SK-MEL-5 (cell line): ENCODE measurements around the gene GALNT2. TPM values are rescaled to one million over a fixed set of nuclear protein-coding genes. Genes with fewer than 3 reads are reported as not detected.

Experiments used
- DNase-seq: peaks from one replicate; pipeline ENCODE4 v3.0.0-alpha.2; 2016; ENCODE audit warnings: low read depth, low spot score
- in situ Hi-C: cut with HindIII; loops from 2 replicates; pipeline ENCODE4 v1.10.0; 2016; ENCODE audit warnings: low sequenced_read_pairs, high pct_unique_total_duplicates, low pct_unique_long_range_greater_than_20kb
- total RNA-seq: library from RNA; depleted of rRNA; stranded (reverse); fragments of >200 nt; shearing (Covaris generic); gene quantifications from 2 replicates; pipeline ENCODE4 v1.2.3, GENCODE V29; 2014

GALNT2 gene
- total RNA-seq, 1 experiment from 2014 or later: 149 TPM

DNA sequence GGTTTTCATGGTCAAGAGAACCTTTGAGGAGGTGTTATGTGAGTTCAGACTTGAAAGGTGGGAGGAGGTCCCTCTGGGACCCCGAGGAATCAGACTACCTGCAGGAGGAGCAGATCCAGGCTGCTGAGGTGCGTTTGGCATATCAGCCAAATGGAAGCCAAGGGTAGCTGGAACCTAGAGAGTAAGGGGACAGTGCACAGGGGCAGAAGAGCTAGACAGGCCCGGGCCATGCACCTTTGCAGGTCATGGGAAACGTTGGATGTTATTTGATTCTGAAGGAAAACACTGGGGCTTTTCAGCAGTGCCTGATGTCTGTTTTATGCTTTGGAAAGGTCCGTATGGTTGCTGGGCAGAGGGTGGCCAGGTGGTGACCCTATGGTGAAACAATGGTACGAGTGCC is 189.9 kb downstream of the GALNT2 start:
- in situ Hi-C loops: no loop called here
- DNase-seq: no peak

DNA sequence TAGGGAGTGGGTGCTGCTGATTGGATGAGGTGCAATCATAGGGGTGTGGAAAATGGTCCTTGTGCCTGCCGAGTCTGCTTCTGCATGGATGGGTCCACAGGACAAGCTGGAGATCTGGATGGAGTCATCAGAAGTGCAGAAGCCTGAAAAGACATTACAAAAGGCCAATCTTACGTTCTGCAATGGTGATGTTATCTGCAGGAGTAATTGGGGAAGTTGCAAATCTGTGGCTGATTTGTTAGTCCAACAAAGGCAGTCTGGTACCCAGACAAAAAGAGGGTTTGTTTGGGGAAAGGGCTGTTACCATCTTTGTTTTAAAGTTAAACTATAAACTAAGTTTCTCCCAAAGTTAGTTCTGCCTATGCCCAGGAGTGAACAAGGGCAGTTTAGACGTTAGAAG is 192.6 kb downstream of the GALNT2 start:
- no peak for DNase-seq
- in situ Hi-C loops: no loop called here

DNA sequence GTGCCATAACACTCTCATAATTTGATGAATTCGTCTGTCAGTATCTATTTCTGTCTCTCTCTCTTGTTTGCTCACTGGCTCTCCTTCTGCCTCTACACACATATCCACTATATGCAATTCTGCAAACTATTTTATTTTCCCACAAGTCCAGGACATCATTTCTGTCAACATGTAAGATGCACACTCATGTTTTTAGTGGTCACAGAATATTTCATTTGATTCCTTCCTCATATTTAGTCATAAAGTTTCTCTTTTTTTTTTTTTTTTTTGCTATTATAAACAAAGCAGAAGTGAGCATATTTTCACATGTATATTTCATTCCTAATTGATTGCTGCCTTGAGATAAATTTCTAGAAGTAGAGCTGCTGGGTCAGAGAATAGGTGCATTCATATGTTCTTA is 193.8 kb downstream of the GALNT2 start:
- in situ Hi-C loops: no loop called here
- DNase-seq: no peak

DNA sequence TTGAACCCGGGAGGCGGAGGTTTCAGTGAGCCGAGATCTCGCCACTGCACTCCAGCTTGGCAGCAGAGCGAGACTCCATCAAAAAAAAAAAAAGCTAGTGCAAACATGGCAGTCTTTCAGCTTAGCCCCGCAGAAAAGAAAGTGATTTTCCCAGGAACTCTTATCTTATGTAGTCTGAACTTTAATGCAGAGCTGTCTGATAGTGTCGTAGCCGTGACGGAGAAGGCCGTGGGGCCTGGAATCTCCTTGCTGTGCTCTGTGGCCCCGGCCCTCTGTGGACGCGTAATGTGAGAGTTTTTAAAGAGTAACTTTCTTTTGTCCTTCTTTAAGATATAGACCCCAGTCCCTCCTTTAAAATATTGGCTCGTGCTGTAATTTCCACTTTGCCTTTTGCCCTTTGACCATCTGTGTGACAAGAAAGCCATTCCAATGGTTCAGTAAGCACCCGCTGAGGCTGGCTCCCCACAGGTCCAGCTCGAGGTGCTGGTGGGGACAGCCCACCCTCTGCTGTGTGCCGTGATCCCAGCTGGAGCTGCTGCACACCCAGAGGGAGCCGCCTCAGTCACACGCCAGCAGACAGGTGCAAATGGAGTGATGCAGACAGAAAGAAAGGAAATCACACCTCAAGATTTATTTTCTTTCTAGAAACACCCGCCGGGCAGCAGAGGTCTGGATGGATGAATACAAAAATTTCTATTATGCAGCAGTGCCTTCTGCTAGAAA is 195.1 kb downstream of the GALNT2 start:
- in situ Hi-C loops: no loop called here
- DNase-seq: no peak

DNA sequence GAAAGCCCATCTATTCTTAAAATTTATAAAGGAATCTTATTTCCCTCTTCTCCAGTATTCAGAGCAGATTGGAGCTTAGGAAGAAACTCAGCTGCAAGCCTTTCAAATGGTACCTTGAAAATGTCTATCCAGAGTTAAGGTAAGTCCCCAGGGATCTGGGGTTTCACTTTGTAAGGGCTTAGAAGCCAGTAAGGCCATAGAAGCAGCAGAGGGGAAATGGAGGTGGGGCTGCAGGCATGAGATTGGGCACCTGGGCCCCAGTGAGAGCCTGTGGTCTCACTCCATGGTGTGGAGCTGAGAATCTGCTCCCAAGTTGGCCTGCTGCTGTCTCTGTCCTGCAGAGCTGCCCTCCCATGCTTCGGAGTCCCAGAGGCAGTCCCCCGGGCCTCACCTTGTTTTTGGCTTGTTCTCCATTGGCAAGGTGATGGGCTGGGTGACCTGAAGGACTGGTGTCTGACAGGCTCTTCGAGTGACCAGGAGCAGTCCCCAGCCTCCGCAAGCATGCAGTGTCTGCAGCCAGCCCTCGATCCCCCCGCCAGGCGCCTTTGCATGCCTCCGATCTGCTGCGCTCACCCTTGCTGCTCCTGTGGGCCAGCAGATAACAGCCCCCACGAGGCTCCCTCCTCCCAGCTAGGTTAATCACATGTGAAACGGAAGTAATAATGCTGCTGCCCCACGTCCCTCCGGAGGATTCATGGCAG is 196.0 kb downstream of the GALNT2 start:
- no peak for DNase-seq
- in situ Hi-C loops: no loop called here

DNA sequence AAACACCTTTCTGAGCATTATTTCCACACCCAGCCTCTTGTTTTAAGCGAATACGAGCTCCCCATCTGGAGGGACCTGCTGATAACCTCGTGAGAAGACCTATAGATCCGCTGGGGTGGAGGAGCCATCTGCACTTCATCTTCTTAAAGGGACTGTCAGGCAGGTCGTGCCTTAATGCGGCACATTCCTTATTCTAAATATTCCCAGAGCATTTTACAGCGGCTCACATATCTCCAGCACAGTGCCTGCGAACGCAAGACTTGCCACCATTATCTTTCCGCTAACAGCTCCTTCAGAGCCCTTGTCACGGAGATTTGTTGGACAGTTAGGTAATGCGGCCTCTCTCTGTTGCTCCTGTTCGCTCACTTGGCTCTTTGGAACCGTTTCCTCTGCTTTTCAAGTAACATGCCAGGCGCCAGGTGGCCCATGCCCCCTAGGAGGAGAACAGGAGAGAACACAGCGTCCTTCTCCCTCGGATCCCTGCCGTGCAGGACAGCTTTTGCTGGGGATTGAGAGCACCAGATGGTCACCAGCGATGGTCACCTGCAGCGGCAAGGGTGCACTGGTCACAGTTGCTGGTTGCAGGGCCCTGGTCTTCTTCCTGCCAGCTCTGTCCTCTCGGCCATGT is 196.6 kb downstream of the GALNT2 start:
- DNase-seq: no peak
- in situ Hi-C loops: no loop called here

DNA sequence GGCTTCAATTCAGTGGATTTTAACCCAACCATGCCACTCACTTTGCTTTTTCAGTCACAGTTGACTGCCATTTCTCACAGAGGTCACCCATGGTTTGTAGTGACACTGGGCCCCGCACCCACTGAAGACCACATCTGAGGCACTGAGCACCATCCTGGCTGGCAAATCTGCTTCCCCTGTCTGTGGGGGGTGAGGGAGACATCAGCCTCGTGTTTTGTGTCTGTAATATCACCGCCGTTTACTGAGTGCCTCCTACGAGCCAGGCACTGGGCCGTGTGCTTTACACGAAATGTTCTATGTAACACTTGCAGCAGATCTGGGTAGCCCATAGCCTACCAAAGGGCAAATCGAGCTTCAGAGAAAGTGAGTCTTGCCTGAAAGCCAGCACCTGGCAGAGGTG is 197.3 kb downstream of the GALNT2 start:
- in situ Hi-C loops: no loop called here
- no peak for DNase-seq

GRCh38 chr1:230265200-230266115 is 198.4 kb downstream of the GALNT2 start:
- no peak for DNase-seq
- in situ Hi-C loops: no loop called here

GRCh38 chr1:230266456-230266855 is 199.4 kb downstream of the GALNT2 start:
- no peak for DNase-seq
- in situ Hi-C loops: no loop called here

- DNase-seq: no peak
- in situ Hi-C loops: no loop called here
Measured at GRCh38 chr1:230267338-230268065, 200.5 kb downstream of the GALNT2 start.

DNA sequence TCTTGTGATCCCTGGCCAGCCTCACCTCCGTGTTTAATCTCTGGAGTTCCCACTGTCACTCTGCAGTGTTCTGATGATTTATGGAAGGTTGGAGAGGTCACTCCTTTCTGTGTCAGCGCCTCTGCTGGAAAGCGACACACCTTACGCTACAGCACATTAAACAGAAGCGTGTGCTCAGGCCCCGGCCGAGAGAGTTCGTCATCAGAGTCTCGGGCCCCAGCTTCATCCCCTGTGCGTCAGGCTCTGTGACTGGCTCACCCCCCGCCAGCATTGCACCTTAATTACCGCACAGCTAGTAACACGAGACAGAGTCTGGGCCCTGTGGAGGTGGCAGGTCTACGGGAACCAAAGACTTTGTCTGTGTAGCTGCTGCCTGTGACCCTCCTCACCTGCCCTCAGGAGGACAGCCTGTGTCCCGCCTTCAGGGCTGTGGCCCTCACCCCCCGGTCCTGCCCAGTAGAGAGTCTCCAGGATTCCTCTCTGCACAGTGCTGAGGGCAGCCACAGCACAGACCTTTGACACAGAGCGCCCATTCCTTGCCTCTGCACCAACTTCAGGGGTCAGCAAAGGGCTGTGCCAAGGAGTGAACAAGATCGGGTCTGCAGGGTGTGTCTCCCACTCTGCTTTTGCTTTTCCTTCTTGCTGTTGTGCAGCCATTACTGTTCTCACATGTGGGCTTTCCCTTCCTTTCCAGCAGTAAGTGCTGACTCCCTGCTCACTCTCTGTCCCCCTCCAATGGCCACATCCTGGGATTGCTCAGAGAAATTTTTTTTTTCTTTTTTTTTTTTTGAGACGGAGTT is 201.5 kb downstream of the GALNT2 start:
- in situ Hi-C loops: no loop called here
- peak; percentile 81 for DNase-seq

- in situ Hi-C loops: no loop called here
- no peak for DNase-seq
Measured at GRCh38 chr1:230270185-230270558, 203.1 kb downstream of the GALNT2 start.

DNA sequence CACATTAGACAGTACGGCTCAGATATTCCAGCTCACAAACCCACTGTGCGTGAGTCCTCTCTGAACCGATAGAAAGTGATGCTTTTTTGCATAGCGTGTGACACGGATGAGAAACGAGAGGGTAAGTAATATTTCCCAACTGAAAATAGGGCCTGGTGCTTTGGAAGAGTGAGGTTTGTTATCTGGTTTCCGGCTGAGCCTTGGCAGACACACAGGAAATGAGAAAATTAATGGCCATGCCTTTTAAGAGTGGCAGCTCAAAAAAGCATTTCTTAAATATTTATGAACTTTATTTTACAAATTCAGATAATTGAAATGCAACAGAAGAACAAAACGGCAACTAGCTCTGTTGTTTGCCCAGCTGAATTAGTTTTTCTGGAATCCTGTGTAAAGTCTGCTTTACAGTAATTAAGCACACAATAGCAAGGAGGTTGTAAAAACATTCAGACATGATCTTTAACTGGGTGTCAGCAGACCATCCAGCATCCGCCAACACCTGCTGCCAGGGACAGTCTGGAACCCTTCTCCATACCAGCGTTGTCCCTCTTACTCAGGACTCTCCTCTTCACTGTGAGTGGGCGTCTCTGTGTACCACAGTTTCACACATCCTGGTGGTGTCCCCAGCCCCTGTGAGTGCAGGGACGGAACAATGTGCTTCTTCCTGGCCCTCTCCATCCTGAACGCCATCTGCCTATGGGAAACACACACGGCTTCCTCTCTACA is 203.7 kb downstream of the GALNT2 start:
- no peak for DNase-seq
- in situ Hi-C loops: no loop called here

GRCh38 chr1:230271300-230272035 is 204.4 kb downstream of the GALNT2 start:
- in situ Hi-C loops: no loop called here
- no peak for DNase-seq

- in situ Hi-C loops: no loop called here
- no peak for DNase-seq
Measured at GRCh38 chr1:230272557-230272956, 205.5 kb downstream of the GALNT2 start.
